Right lobe of liver (tissue), 4 donors: ENCODE results near the gene KIF6.

Experiments
- CTCF ChIP-seq, 4 donors: fragments of 200-600 bp in 3 of 4; fragments of 450-650 bp in 1 of 4; IDR thresholded peaks; one replicate each; pipeline versions ENCODE4 v1.5.1 to v1.8.0; 2016 to 2022; ENCODE audit warnings: antibody characterized with exemption in 4 of 4, mild to moderate bottlenecking in 2 of 4
- POLR2A ChIP-seq: fragments of 450-650 bp; IDR thresholded peaks from one replicate; pipeline ENCODE4 v1.6.1; 2017; ENCODE audit warnings: antibody characterized with exemption, mild to moderate bottlenecking
- donor health status: DM: no; HTN: no; CAD: no.
- donor health status: DM: no; HTN: no; CAD: no.
- donor health status: DM: no; HTN: yes; CAD: no.

GRCh38 chr6:39409889-39410288, 315.3 kb downstream of the KIF6 start:
- TF ChIP-seq CTCF (IDR thresholded peaks at IDR 0.05) (no peak), POLR2A (no peak)
